Measurements from ENCODE around the gene COBLL1. TPM values are rescaled to one million over a fixed set of nuclear protein-coding genes. Genes with fewer than 3 reads are reported as not detected.

The COBLL1 gene
- total and polyA plus RNA-seq, 2 of the 4 experiments (the other 2 are of a cell fraction), result 0.79 to 1.1 TPM

DNA sequence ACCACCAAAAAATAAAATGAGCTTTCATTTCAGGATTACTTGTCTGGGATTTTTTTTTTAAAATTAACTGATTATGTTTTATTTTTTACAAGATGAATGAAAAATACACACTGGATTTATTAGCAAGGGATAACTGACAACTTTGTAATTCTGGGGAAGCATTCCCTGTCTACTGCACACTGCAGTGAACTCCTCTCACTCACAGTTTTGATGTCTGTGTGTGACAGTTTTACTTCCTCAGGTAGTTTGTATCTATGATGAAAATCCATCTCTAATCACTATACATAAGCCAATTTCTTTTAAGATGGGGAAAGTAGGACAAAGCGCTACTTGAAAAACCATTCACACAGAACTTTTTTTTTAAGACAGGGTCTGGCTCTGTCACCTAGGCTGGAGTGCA lies 94.5 kb downstream of the COBLL1 start:
- Histone ChIP-seq H3K4ac (ENCODE audit: low read depth, low read length) (no peak overlapping the region), H3K27me3 (ENCODE audit: control insufficient read depth, insufficient read depth, low read length) (no peaks in the 10 kb centered on the region; the same call in 1 of the 2 replicates), H2BK20ac (ENCODE audit: low read depth, low read length) (no peak overlapping the region), H4K5ac (ENCODE audit: low read depth, low read length) (no peak overlapping the region), H3K56ac (ENCODE audit: extremely low read depth, insufficient read depth, low read length) (no peak overlapping the region), H2AK5ac (ENCODE audit: low read depth, low read length) (no peak overlapping the region), H3K4me2 (ENCODE audit: low read depth, low read length) (no peak overlapping the region), H4K20me1 (ENCODE audit: insufficient read depth, low read length) (no peaks in the 10 kb centered on the region), H3K9me1 (ENCODE audit: insufficient read depth, low read length) (no peaks in the 10 kb centered on the region), H4K91ac (ENCODE audit: insufficient read depth, low read depth, low read length) (no peak overlapping the region), H2BK120ac (ENCODE audit: low read depth, low read length) (no peak overlapping the region), H3K79me1 (ENCODE audit: low read depth in 1 of 2, low read length in 2 of 2) (no peaks in the 10 kb centered on the region), H3K9me3 (ENCODE audit: control insufficient read depth, insufficient read depth, low read length) (no peaks in the 10 kb centered on the region), H3K9ac (ENCODE audit: low read depth, low read length) (no peak overlapping the region), H2AFZ (replicated peaks; ENCODE audit: low read length, poor library complexity) (no peak overlapping the region), H4K8ac (ENCODE audit: low read depth in 2 of 2, low read length in 2 of 2) (no peak overlapping the region), H3K4me1 (ENCODE audit: control insufficient read depth, insufficient read depth, low read length) (no peaks in the 10 kb centered on the region; the same call in 1 of the 2 replicates), H3K18ac (ENCODE audit: low read depth, low read length) (no peak overlapping the region), H3K23ac (ENCODE audit: low read depth, low read length) (no peak overlapping the region), H2AK9ac (replicated peaks; ENCODE audit: low read depth, low read length, poor library complexity) (no peak overlapping the region), H2BK5ac (ENCODE audit: low read depth, low read length, poor library complexity, severe bottlenecking) (no peak overlapping the region), H2BK15ac (ENCODE audit: low read depth, low read length) (no peak overlapping the region), H3K36me3 (ENCODE audit: control insufficient read depth, insufficient read depth, low read length) (no peaks in the 10 kb centered on the region), H3K4me3 (ENCODE audit: insufficient read depth, low read depth, low read length) (no peak overlapping the region), H3K14ac (replicated peaks; ENCODE audit: low read depth, low read length) (no peak overlapping the region), H3K27ac (ENCODE audit: insufficient read depth, low read length) (no peak overlapping the region)
- intact Hi-C loops (cut with micrococcal nuclease) (no loop called here), in situ Hi-C loops (cut with MboI; ENCODE audit: low sequenced_read_pairs) (loop anchor here (25.0 kb wide), 3 partner anchors 165 to 440 kb away; no protein-coding TSS in a partner anchor), dilution Hi-C loops (cut with HindIII; ENCODE audit: low sequenced_read_pairs, unreplicated experiment) (no loop called here)
- ATAC-seq (ENCODE audit: low read depth), result no peak
- POLR2A ChIA-PET (ENCODE audit: unreplicated experiment), result interaction anchor here (0.5 kb wide), 1 partner anchor 38 kb away, joined by 3 read pairs; no protein-coding TSS in a partner anchor
- no peak for DNase-seq
- WGBS, 2 experiments (ENCODE audit: extremely low coverage in 2 of 2, insufficient read length in 1 of 2), result no CpG with 5 or more reads among the region's 1 CpG
- TF ChIP-seq MAFK (IDR thresholded peaks at IDR 0.05; ENCODE audit: low read depth, low read length) (no peak), NFE2L2 (IDR thresholded peaks at IDR 0.05; ENCODE audit: low read depth, low read length) (no peak), CHD1 (IDR thresholded peaks at IDR 0.05; ENCODE audit: low read depth, low read length) (no peak), RFX5 (IDR thresholded peaks at IDR 0.05; ENCODE audit: low read depth, low read length) (no peak), CEBPB (IDR thresholded peaks at IDR 0.05; ENCODE audit: low read depth, low read length) (no peak), MXI1 (IDR thresholded peaks at IDR 0.05; ENCODE audit: borderline replicate concordance, low read depth, low read length) (no peak), FOS (IDR thresholded peaks at IDR 0.05; ENCODE audit: low read depth, low read length) (no peak), RAD21 (IDR thresholded peaks at IDR 0.05; ENCODE audit: low read length) (no peak), MAZ (IDR thresholded peaks at IDR 0.05; ENCODE audit: borderline replicate concordance, low read depth, low read length) (no peak), RCOR1 (IDR thresholded peaks at IDR 0.05; ENCODE audit: insufficient replicate concordance, low read length) (no peak), SMC3 (IDR thresholded peaks at IDR 0.05; ENCODE audit: low read depth, low read length) (no peak)
- TF ChIP-seq, protein P1, sequence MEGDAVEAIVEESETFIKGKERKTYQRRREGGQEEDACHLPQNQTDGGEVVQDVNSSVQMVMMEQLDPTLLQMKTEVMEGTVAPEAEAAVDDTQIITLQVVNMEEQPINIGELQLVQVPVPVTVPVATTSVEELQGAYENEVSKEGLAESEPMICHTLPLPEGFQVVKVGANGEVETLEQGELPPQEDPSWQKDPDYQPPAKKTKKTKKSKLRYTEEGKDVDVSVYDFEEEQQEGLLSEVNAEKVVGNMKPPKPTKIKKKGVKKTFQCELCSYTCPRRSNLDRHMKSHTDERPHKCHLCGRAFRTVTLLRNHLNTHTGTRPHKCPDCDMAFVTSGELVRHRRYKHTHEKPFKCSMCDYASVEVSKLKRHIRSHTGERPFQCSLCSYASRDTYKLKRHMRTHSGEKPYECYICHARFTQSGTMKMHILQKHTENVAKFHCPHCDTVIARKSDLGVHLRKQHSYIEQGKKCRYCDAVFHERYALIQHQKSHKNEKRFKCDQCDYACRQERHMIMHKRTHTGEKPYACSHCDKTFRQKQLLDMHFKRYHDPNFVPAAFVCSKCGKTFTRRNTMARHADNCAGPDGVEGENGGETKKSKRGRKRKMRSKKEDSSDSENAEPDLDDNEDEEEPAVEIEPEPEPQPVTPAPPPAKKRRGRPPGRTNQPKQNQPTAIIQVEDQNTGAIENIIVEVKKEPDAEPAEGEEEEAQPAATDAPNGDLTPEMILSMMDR (conservative IDR thresholded peaks at IDR 0.05; ENCODE audit: low read depth, low read length), result no peak
- TF ChIP-seq, protein P2, sequence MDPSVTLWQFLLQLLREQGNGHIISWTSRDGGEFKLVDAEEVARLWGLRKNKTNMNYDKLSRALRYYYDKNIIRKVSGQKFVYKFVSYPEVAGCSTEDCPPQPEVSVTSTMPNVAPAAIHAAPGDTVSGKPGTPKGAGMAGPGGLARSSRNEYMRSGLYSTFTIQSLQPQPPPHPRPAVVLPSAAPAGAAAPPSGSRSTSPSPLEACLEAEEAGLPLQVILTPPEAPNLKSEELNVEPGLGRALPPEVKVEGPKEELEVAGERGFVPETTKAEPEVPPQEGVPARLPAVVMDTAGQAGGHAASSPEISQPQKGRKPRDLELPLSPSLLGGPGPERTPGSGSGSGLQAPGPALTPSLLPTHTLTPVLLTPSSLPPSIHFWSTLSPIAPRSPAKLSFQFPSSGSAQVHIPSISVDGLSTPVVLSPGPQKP (IDR thresholded peaks at IDR 0.05; ENCODE audit: borderline replicate concordance, low read depth, low read length), result no peak
- TF ChIP-seq, protein P3, sequence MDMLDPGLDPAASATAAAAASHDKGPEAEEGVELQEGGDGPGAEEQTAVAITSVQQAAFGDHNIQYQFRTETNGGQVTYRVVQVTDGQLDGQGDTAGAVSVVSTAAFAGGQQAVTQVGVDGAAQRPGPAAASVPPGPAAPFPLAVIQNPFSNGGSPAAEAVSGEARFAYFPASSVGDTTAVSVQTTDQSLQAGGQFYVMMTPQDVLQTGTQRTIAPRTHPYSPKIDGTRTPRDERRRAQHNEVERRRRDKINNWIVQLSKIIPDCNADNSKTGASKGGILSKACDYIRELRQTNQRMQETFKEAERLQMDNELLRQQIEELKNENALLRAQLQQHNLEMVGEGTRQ (IDR thresholded peaks at IDR 0.05; ENCODE audit: low read depth, low read length), result no peak
- CTCF ChIA-PET, result interaction anchor here (0.6 kb wide), 1 partner anchor 1183 kb away, joined by 4 read pairs; no protein-coding TSS in a partner anchor
- BruUV-seq (replicated peaks), result no TSS peak
